ENCODE measurements around the gene SNAPC2. TPM values are rescaled to one million over a fixed set of nuclear protein-coding genes. Genes with fewer than 3 reads are reported as not detected.
A peak's percentile ranks its signal among the peaks of the same experiment; 100 is the strongest.

SNAPC2 gene
- total and polyA plus RNA-seq, 2 of the 13 experiments (the other 11 are each of a cell fraction or from before 2014, with no cell fraction given) = 10.2 to 12.7 TPM

DNA sequence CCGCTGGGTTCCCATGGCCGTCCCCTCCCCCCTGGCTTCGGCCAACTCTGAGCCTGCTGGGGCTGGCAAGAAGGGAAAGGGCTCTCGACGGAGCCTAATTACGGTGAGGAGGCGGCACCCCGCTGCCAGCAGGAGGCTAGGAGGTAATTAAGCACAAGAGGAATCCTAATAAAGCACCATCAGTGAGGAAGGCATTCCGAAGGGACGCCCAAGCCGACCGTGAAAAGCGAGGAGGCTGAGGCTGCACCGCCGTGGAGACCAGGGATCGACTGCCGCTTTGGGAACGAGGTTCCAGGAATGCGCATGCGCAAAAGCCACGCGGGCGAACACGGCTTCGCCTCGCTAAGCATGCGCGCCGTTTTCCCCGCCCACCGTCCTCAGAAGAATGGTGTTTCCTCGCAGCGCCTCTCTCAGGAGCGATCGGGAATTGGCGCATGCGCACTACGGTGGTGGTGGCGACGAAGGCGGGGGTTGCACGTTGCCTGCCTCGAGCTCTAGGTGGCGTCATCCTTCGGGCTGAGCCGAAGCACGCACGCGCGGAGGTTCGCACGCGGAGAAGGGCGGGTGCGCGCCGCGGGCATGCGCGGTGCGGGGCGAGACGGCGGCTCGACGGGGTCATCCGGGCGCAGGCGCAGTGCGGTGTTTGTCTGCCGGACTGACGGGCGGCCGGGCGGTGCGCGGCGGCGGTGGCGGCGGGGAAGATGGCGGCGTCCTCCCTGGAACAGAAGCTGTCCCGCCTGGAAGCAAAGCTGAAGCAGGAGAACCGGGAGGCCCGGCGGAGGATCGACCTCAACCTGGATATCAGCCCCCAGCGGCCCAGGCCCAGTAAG, 16.7 kb upstream of the SNAPC2 start, which contains the start of gene MAP2K7 (continued):
- TF ChIP-seq CSRNP1 (CRISPR knock-in tag; IDR thresholded peaks at IDR 0.05) (peak; percentile 74; the same call in 1 of the 2 replicates), NR3C1 (CRISPR knock-in tag; IDR thresholded peaks at IDR 0.05) (no peak), MTA3 (CRISPR knock-in tag; IDR thresholded peaks at IDR 0.05) (no peak), ZNF598 (CRISPR knock-in tag; IDR thresholded peaks at IDR 0.05; ENCODE audit: borderline replicate concordance) (peak; percentile 95; the same call in 1 of the 2 replicates), IKZF4 (CRISPR knock-in tag; IDR thresholded peaks at IDR 0.05; ENCODE audit: borderline replicate concordance, low read depth, not compliant biosample characterization) (peak; percentile 69), MLXIP (CRISPR knock-in tag; IDR thresholded peaks at IDR 0.05; ENCODE audit: borderline replicate concordance) (no peak), ZNF274 (CRISPR knock-in tag; IDR thresholded peaks at IDR 0.05) (peak; percentile 95), ZFX (CRISPR knock-in tag; IDR thresholded peaks at IDR 0.05; ENCODE audit: low read depth) (peak; percentile 80), THAP11 (CRISPR knock-in tag; IDR thresholded peaks at IDR 0.05) (peak; percentile 89), RFX3 (CRISPR knock-in tag; IDR thresholded peaks at IDR 0.05) (no peak), ZFP37 (CRISPR knock-in tag; IDR thresholded peaks at IDR 0.05; ENCODE audit: borderline replicate concordance) (peak; percentile 71; the same call in 1 of the 2 replicates), KLF6 (CRISPR knock-in tag; IDR thresholded peaks at IDR 0.05) (peak; percentile 90; the same call in 1 of the 2 replicates), IRF1 (CRISPR knock-in tag; IDR thresholded peaks at IDR 0.05; ENCODE audit: low read depth) (no peak), MXI1 (IDR thresholded peaks at IDR 0.05; ENCODE audit: borderline replicate concordance, low read depth, low read length) (peak; percentile 86; the same call in 1 of the 3 replicates), SALL2 (CRISPR knock-in tag; IDR thresholded peaks at IDR 0.05) (peak; percentile 32; the same call in 1 of the 2 replicates), ADNP (CRISPR knock-in tag; IDR thresholded peaks at IDR 0.05) (no peak), ZSCAN9 (CRISPR knock-in tag; IDR thresholded peaks at IDR 0.05; ENCODE audit: borderline replicate concordance) (peak; percentile 93), HNF4G (IDR thresholded peaks at IDR 0.05; ENCODE audit: borderline replicate concordance, low read depth, low read length) (no peak), HNF4G (CRISPR knock-in tag; IDR thresholded peaks at IDR 0.05; ENCODE audit: borderline replicate concordance, low read depth) (0 out of 2 replicates have a peak, but pooled peaks have one; percentile 10)
- TF ChIP-seq, protein P1, sequence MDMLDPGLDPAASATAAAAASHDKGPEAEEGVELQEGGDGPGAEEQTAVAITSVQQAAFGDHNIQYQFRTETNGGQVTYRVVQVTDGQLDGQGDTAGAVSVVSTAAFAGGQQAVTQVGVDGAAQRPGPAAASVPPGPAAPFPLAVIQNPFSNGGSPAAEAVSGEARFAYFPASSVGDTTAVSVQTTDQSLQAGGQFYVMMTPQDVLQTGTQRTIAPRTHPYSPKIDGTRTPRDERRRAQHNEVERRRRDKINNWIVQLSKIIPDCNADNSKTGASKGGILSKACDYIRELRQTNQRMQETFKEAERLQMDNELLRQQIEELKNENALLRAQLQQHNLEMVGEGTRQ (IDR thresholded peaks at IDR 0.05; ENCODE audit: low read depth, low read length) = no peak
- TF ChIP-seq, protein P1 (CRISPR knock-in tag; IDR thresholded peaks at IDR 0.05; ENCODE audit: borderline replicate concordance) = peak; percentile 46; the same call in 1 of the 2 replicates
